ENCODE results near the gene DAB1. TPM values are rescaled to one million over a fixed set of nuclear protein-coding genes. Genes with fewer than 3 reads are reported as not detected.

The DAB1 gene
- total RNA-seq, 1 donor from 2014 or later: 4.8 TPM

DNA sequence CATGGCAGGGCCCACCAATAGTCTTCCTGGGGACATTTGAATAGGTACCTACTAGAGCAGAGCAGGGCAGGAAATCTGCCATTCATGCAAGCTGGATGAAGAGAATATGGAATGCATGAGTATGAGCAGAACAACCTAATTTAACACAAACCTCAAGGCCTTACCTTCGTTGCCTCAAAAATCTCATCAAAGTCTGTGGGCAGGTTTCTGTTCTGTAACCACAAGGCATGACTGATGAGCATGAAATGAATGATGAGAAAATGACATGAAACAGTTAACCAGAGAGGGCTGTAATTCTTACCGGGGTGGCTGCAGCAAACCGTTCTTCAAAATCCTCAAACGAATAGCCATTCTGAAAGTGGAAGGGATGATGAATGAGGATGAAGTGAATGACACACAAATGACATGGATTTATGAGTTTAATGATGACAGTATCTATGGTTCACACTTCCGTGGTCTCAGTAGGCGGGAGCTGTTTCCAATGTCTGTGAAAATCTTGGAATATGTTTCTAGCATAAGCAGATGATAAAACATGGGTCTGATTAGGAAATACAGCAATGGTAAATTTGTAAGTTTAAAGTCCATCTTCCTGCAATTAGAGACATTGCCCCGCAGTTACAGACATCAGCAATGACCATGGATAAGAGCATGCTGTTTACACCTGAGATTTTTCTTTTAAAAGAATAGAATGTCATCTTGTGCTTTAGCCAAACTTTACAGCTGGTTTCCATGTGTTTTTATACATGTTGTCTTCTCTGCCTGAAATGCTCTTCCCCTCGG, 390.4 kb downstream of the DAB1 start:
- DNase-seq (ENCODE audit: low spot score): no peak

- DNase-seq (ENCODE audit: low spot score): peak; percentile 43
Observed at GRCh38 chr1:57026624-57027354, 397.1 kb downstream of the DAB1 start.

DNA sequence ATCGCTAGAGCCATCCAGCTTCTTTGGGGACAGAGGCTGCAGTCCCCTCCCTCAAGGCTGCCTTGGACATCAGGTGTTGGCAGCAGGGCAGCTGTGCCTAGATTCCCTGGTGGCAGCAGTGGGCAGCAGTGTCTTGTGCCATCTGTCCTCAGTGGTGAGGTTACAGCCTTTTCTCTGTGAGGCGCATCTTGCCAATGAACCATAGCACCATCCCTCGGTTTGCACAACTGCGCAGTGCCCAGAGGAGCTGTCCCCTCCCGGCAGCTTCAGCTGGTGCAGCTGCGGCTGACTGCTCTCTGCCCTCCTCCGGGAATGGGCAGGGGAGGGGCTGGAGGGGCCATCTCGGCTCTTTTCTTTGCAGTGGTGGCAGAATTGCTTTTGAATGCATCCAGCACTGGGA, 399.0 kb downstream of the DAB1 start:
- no peak for DNase-seq (ENCODE audit: low spot score)

DNA sequence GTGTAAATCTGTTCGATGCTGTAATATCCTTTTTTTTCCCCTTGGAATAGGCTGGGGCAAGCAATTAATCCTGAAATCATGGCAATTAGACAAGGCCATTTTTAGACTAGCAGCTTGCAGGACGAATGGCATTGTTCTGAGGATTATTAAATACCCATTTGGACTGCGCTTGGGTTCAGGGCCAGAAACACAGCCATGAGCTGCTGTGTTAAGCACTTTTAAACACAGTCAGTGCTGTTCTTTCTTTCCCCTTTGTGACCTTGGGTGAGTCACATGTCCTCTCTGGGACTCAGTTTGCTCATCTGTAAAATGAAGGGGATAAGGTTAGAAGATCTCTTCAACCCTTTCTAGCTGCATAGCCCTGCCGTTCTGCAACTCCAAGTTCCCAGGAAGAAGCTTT, 399.4 kb downstream of the DAB1 start:
- no peak for DNase-seq (ENCODE audit: low spot score)

GRCh38 chr1:57020216-57020615, 403.6 kb downstream of the DAB1 start:
- DNase-seq (ENCODE audit: low spot score): no peak

- no peak for DNase-seq (ENCODE audit: low spot score)
Observed at GRCh38 chr1:57019236-57019839, 404.5 kb downstream of the DAB1 start.

GRCh38 chr1:57018119-57018518, 405.7 kb downstream of the DAB1 start:
- DNase-seq (ENCODE audit: low spot score): no peak

GRCh38 chr1:57017717-57018116, 406.1 kb downstream of the DAB1 start:
- DNase-seq (ENCODE audit: low spot score): no peak

DNA sequence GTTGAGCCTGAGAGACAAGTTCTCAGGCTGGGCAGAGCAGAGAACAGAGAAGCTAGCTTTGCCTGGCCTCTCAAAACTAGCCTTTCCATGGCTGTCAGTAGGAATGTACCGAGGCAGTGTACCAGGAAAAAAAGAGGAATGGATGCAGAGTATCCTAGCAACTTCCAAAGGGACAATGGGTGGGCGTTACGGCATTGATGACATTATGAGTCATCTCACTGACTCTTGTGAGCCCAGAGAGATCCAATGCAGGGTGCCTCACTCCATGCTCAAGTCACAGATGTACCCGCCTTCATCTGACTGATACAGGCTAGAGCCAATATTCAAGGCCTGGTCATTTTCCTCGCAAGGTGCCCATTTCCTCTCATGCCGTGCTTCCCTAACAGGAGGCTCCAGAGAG, 406.7 kb downstream of the DAB1 start:
- DNase-seq (ENCODE audit: low spot score): no peak

DNA sequence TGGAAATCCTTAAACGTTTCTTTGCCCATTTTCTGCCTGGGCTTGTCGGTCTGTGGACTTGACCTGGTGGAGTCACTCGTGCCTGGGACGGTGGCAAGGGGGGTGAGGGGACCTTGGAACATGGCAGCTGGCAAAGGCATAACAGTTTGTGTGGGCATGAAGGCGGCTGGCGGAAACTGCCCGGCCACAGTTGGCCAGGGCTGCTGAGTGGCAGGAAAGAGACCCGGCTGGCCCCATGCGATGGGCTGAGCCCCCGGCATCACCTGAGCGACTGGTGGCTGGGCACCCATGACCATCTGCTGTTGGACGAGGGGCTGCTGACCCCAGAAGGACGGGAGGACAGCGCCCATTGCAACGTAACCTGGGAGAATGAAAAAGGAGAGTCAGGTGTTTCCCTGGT, 408.8 kb downstream of the DAB1 start:
- no peak for DNase-seq (ENCODE audit: low spot score)

DNA sequence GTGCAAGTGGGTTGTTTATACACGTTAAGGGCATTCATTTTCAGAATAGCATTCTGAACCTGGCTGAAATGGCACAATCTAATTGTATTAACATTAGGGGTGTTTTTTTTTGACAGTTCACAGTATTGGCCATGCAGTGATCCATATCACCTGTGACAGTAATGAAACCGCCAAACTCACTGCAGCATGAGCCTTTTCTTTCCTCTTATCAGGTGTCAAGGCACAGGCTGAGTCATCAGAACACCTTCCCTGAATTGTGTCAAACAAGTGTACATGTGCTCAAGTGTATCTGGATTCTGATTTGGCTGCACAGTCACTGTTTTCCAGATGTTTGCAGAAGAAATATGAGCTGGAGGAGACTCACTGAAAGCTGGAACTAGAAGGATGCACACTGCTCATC, 410.3 kb downstream of the DAB1 start:
- peak; percentile 36 for DNase-seq (ENCODE audit: low spot score)

- peak; percentile 92 for DNase-seq (ENCODE audit: low spot score)
Observed at GRCh38 chr1:57012315-57012714, 411.5 kb downstream of the DAB1 start.

- no peak for DNase-seq (ENCODE audit: low spot score)
Observed at GRCh38 chr1:57010511-57010910, 413.3 kb downstream of the DAB1 start.

GRCh38 chr1:57007948-57008347, 415.9 kb downstream of the DAB1 start:
- DNase-seq (ENCODE audit: low spot score): peak; percentile 90

DNA sequence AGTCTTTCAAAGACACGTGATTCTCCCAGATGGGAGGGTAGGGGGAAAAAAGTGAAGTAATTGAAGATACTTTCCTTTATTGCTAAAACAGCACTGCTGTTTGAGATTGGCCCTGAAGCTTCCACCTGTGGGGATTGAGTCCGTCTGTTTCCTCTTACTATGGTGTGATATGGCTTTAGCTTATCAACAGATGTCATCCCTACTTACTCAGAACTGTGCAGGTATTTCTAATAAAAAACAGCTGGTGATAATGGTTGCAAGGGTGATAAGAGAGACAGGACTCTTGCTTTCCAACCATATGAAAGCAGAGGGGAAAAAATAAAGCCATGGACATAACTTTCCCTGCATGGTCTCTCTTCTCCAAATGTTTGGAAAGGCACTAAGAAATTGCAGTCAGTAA, 416.4 kb downstream of the DAB1 start:
- no peak for DNase-seq (ENCODE audit: low spot score)

DNA sequence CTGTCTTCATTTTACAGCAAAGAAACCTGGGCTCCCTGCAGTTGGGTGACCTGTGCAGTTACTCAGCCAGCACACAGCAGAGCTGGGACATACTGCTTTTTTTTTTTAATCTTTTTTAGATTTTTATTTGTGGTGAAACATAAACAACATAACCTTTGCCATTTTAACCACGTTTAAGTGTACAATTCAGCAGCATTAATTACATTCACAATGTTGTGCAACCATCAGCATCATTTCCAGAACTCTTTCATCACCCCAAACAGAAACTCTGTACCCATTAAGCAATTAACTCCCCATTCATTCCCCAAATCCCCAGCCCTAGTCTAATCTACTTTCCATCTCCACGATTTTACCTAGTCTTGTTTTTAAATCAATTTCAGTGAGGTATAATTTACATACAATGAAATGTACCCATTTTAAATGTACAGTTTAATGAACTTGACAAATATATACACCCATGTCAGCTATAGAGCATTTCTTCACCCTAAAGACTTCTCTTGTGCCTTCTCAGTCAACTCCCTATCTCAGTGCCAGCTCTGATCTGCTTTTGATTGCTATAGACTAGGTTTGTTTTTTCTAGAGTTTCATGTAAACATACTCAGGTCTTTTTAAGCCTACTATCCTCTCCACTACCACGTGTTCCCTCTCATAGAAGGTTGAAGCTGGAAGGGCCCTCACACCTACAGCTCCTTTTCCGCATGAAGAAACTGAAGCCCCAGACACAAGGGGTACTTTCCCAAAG, 420.3 kb downstream of the DAB1 start:
- DNase-seq (ENCODE audit: low spot score): no peak

GRCh38 chr1:56995414-56996100, 428.3 kb downstream of the DAB1 start:
- no peak for DNase-seq (ENCODE audit: low spot score)

GRCh38 chr1:56993475-56993874, 430.4 kb downstream of the DAB1 start:
- no peak for DNase-seq (ENCODE audit: low spot score)

DNA sequence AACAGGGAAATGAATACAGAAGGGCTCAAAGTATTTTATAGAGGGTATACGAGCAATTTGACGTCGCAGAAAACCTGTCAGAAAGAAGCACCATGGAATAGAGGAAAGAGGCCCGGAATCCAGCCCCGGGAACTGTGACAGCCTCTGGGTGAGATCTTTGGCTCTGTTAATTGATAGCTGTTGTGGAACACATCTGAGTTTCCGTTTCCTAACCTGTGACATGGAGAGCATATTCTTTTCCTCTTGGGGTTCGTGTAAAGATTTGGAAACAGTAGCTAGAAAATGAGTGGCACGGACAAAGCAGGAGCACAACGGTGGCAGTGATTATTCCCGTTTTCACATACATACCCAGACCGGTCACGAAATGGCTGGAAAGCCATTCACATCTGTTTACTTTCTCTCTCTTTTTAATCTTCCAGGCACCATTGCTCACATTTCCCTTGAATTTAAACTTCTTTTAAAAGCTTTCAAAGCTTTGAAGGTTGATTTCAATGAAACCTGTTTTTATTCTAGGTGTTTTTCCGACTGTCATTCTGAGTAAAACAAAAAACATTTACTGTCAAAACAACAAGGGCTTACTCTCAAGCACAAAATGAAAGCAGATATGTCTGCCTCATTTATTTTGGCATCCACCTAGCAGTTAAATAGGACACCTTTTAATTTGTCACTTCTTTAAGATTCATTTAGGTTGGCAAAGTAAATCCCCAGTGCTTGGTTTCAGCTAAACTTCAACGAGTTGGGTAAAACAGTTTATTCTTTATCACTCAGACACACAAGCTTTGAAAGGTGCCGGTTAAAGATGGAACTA, 431.3 kb downstream of the DAB1 start:
- DNase-seq (ENCODE audit: low spot score): no peak

DNA sequence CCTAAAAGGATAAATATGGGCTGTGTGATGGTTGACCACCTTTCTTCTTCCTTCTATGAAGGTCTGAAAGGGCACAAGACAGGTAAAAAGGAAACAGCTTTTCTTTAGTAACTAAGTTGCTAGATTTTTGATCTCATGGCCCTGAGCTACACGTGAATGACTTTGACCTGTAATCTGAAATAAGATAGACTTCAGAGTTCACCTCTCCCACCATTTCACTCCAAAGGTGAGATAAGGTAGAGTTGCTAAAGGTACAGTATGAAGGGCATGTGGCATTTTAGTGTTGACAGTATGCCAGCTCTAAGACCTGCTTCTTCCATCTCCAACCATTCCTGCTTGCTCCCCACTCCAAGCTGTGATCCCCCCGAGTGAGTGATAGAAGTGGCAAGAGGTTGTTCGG, 432.3 kb downstream of the DAB1 start:
- no peak for DNase-seq (ENCODE audit: low spot score)

GRCh38 chr1:56986397-56986796, 437.5 kb downstream of the DAB1 start:
- DNase-seq (ENCODE audit: low spot score): no peak

All from umbilical cord (tissue), 2 donors.